T-helper 1 cell treated with Interleukin-12 subunit alpha and Interleukin-12 subunit beta and Interleukin-4 antibody, amounts not matched to agents 30 ng/mL and 1 ng/mL, for 36 hours (primary cell): ENCODE data around the gene CREG2. TPM values are rescaled to one million over a fixed set of nuclear protein-coding genes. Genes with fewer than 3 reads are reported as not detected.

ENCODE experiments used
- total RNA-seq: library from RNA; stranded (reverse); gene quantifications from 2 replicates; pipeline ENCODE4 v1.2.3, GENCODE V29; 2022

The CREG2 gene
- total RNA-seq, 1 donor from 2014 or later = 0.25 TPM

Other genes starting within 250 kb of the CREG2 start
- gene TBC1D8, start 236.1 kb downstream of the CREG2 start, total RNA-seq = 0.51 and 0.88 TPM in 2 replicates
- 66.2 and 68.7 TPM in 2 replicates for gene CNOT11, start 134.6 kb downstream of the CREG2 start, total RNA-seq
- 113 and 117 TPM in 2 replicates for gene RNF149, start 78.8 kb downstream of the CREG2 start, total RNA-seq
- 2.8 and 4.3 TPM in 2 replicates for gene RFX8, start 87.6 kb upstream of the CREG2 start, total RNA-seq